ENCODE measurements around the gene ACOT9. TPM values are rescaled to one million over a fixed set of nuclear protein-coding genes. Genes with fewer than 3 reads are reported as not detected.

ACOT9 gene
- total RNA-seq, 1 donor from 2014 or later: 61.8 TPM

DNA sequence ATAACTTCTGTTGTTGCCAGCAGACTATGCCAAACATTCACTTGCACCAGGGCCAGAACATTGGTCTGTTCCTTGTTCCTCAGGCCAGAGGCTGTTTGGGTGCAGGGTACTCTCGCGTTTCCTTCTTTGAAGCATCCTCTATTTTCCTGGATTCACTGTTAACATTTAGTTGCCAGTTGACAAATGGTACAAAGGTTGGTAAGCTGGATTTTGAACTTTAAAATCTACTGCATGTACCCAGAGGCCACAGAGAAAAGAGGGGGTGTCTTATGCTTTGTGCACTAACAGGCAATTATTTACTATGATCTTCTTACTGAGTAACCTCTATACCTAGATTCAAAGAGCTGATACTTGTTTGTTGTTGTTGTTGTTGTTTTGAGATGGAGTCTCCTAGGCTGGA lies 27.1 kb upstream of the ACOT9 start:
- H3K27me3 Mint-ChIP-seq (ENCODE audit: low read depth): no peaks in the 10 kb centered on the region
- H3K27ac Mint-ChIP-seq (ENCODE audit: unreplicated experiment): no peak overlapping the region
- H3K36me3 Mint-ChIP-seq (ENCODE audit: low read depth): no peaks in the 10 kb centered on the region
- TF ChIP-seq, protein P1, sequence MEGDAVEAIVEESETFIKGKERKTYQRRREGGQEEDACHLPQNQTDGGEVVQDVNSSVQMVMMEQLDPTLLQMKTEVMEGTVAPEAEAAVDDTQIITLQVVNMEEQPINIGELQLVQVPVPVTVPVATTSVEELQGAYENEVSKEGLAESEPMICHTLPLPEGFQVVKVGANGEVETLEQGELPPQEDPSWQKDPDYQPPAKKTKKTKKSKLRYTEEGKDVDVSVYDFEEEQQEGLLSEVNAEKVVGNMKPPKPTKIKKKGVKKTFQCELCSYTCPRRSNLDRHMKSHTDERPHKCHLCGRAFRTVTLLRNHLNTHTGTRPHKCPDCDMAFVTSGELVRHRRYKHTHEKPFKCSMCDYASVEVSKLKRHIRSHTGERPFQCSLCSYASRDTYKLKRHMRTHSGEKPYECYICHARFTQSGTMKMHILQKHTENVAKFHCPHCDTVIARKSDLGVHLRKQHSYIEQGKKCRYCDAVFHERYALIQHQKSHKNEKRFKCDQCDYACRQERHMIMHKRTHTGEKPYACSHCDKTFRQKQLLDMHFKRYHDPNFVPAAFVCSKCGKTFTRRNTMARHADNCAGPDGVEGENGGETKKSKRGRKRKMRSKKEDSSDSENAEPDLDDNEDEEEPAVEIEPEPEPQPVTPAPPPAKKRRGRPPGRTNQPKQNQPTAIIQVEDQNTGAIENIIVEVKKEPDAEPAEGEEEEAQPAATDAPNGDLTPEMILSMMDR (conservative IDR thresholded peaks at IDR 0.05): no peak
- no peak overlapping the region for H3K4me3 Mint-ChIP-seq
- H3K9me3 Mint-ChIP-seq: no peaks in the 10 kb centered on the region
- no peak for DNase-seq (ENCODE audit: low read depth, low spot score)
- no peaks in the 10 kb centered on the region for H3K4me1 Mint-ChIP-seq

DNA sequence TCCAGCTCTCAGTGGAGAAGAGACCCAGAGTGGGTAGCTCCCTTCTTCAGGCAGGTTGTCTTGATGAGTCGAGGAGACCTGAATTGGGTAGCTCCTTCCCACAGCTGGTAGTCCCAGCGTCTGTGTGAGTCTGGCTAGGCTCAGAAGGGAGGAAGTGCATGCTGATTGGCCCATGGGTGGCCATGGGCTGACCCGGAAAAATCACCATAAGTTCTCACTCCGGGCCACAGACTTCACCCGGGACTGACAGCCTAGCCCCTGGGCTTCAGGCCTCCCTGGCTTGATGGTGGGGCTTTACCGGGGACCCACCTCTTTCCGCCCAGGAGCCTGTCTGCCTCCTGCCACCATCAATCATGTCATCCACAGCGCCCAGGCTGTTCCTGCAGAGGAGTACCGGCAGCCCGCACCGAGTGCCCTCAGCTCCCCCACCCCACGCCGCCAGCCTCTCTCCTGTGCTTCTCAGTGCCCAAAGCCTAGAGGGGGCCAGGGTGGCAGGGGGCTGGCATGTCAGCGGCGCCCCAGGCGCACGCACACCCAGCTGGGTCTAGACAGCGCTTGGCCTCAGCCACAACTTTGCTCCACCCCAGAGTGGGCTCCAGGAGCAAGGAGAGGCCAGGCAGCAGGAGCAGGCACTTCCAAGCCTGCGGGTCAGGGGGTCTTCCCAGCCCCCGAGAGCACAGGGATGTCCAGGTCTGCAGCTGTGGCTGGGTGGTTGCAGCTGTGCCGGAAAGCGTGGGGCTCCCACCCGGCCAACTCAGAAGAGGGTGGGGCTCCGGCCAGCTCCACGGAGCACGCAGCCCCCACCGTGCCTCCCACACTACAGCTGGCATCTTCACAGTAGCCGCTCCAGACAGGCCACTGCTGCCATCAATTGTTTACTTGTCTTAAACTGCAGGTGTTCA lies 23.8 kb upstream of the ACOT9 start:
- no peaks in the 10 kb centered on the region for H3K36me3 Mint-ChIP-seq (ENCODE audit: low read depth)
- no peaks in the 10 kb centered on the region for H3K27me3 Mint-ChIP-seq (ENCODE audit: low read depth)
- TF ChIP-seq, protein P1 (conservative IDR thresholded peaks at IDR 0.05): no peak
- no peak overlapping the region for H3K27ac Mint-ChIP-seq (ENCODE audit: unreplicated experiment)
- DNase-seq (ENCODE audit: low read depth, low spot score): no peak
- no peak overlapping the region for H3K4me3 Mint-ChIP-seq
- peaks cover 9% of the 10 kb centered on the region for H3K4me1 Mint-ChIP-seq
- no peaks in the 10 kb centered on the region for H3K9me3 Mint-ChIP-seq

DNA sequence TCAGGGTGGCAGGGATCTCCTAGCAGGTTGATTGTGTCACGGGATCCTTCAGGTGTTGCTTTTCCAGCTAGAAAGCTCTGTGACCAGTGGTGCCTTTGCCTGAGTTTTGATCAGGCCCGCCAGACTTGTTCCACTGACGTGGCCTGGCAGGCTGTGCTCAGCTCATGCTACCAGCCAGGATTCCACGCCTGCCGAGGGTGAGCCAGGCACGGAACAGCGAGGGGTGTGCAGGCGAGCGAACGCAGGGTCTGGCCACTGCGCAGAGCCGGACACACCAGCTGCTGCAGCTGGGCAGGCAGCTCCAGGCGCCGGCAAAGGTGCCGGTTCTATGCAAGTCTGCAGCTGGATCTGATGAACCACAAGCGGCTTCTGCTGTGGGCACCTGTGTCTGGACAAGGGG lies 22.8 kb upstream of the ACOT9 start:
- Mint-ChIP-seq H3K27ac (ENCODE audit: unreplicated experiment) (peak overlapping the region; percentile 75), H3K36me3 (ENCODE audit: low read depth) (no peaks in the 10 kb centered on the region), H3K27me3 (ENCODE audit: low read depth) (no peaks in the 10 kb centered on the region), H3K9me3 (no peaks in the 10 kb centered on the region), H3K4me1 (peaks cover 9% of the 10 kb centered on the region), H3K4me3 (no peak overlapping the region)
- no peak for DNase-seq (ENCODE audit: low read depth, low spot score)
- TF ChIP-seq, protein P1 (conservative IDR thresholded peaks at IDR 0.05): no peak

DNA sequence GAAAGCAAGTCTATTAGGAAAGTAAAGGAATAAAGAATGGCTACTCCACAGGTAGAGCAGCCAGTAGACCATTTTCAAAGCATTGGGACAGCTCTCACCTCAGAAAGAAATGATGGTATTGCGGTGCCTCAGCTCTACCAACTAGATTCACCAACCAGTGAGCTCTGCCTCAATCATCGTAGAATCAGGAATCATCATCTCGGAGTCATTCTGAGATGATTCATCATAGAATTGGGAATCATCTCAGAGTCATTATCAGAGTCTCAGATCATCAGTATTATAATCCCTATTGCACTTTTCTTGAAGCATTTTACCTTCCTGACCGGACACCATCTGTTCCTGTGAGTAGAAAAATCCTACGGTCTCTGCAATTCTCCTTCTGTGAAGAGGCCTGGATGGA lies 22.4 kb upstream of the ACOT9 start:
- Mint-ChIP-seq H3K4me3 (no peak overlapping the region), H3K9me3 (no peaks in the 10 kb centered on the region), H3K27ac (ENCODE audit: unreplicated experiment) (no peak overlapping the region), H3K27me3 (ENCODE audit: low read depth) (no peaks in the 10 kb centered on the region), H3K4me1 (peaks cover 9% of the 10 kb centered on the region), H3K36me3 (ENCODE audit: low read depth) (no peaks in the 10 kb centered on the region)
- no peak for DNase-seq (ENCODE audit: low read depth, low spot score)
- TF ChIP-seq, protein P1 (conservative IDR thresholded peaks at IDR 0.05): no peak

DNA sequence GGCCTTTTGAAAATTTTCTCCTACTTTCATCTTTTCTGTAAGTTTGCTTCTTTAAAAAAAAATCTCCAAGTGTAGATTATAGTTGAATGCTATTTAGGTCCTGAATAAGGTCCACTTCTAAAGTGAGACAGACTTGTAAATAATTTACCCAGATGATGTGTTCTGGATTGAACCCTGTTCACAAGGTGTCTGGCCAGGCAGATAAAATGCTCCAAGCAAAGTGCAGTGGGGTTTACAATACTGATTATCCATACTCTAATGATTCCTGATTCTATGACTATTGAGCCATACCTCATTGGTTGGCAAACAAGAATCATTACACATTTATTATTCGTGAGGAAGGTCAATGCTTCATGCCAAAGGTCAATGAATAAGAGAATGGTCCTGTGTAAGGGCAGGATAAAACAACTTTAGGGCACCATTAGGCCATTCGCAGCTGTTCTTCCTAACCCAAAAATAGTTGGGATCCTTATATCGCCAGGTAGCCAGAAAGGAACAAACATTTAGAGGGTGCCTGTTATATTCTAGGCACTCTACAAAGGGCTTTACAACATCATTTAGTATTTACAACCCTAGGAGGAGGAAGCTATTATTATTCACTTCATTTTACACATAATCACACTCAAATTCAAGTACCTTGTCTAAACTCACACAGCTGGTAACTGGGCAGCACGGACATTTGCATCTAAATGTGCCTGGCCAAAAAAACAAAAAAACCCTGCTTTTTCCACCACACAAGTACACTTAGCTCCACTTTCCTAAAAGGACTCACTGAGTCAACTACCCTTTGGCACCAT lies 21.3 kb upstream of the ACOT9 start:
- no peak for DNase-seq (ENCODE audit: low read depth, low spot score)
- H3K4me3 Mint-ChIP-seq: no peak overlapping the region
- TF ChIP-seq, protein P1 (conservative IDR thresholded peaks at IDR 0.05): no peak
- no peaks in the 10 kb centered on the region for H3K27me3 Mint-ChIP-seq (ENCODE audit: low read depth)
- peaks cover 9% of the 10 kb centered on the region for H3K4me1 Mint-ChIP-seq
- no peaks in the 10 kb centered on the region for H3K9me3 Mint-ChIP-seq
- H3K27ac Mint-ChIP-seq (ENCODE audit: unreplicated experiment): no peak overlapping the region
- H3K36me3 Mint-ChIP-seq (ENCODE audit: low read depth): no peaks in the 10 kb centered on the region
